K562 (cell line): ENCODE results near the gene SORT1. TPM values are rescaled to one million over a fixed set of nuclear protein-coding genes. Genes with fewer than 3 reads are reported as not detected.

Source experiments
- ATAC-seq: fragments of 200-7000 bp; cut with Tn5 transposase; 3 replicates; pipeline ENCODE4 v1.9.1; 2020; ENCODE audit warnings: moderate library complexity
- BruUV-seq: library from RNA; stranded (reverse); fragments of 400-500 nt; replicated peaks from 2 replicates; lab custom pipeline; 2021; lab: Mats Ljungman, UMichigan
- CTCF ChIA-PET: fragments of 300-600 bp; formaldehyde crosslinking; extraction: SDS; loops from one replicate; lab custom pipeline; 2021; ENCODE audit warnings: low intra/inter-chr PET ratio; lab: Yijun Ruan, JAX
- POLR2A ChIA-PET: fragments of 300-600, 350-650 bp; sonication (Branson Sonifier 250); formaldehyde crosslinking; extraction: SDS; loops from one replicate; lab custom pipeline; 2021; ENCODE audit warnings: antibody characterized with exemption, inconsistent platforms; lab: Yijun Ruan, JAX
- DNase-seq, 4 experiments: peaks; one replicate each; pipeline versions ENCODE4 v3.0.0 to v3.0.0-alpha.2; 2011 to 2018; ENCODE audit warnings: low spot score in 3 of 4, mixed read lengths in 3 of 4; ENCODE audit errors: extremely low read depth in 1 of 4
- FAIRE-seq: peaks from 2 replicates; lab custom pipeline; 2011; peaks lifted over from hg19 to GRCh38; lab: Jason Lieb, UNC
- H2AFZ ChIP-seq: 2 replicates; pipeline ENCODE4 v1.6.0; 2011; ENCODE audit warnings: low read depth, low read length, control low read depth, inconsistent platforms
- H3K27ac ChIP-seq: fragments of 200-600 bp; 3 replicates; pipeline ENCODE4 v1.8.0; 2011; ENCODE audit warnings: low read depth, mild to moderate bottlenecking, control low read depth, inconsistent platforms, low read length, moderate library complexity, mixed read lengths; ENCODE audit errors: extremely low read depth
- H3K27me3 ChIP-seq, 2 experiments: fragments of 300-600 bp in 1 of 2; 2 replicates in 1 of 2; 3 replicates in 1 of 2; pipeline versions ENCODE4 v1.6.0 to v1.8.0; 2011; ENCODE audit warnings: inconsistent platforms in 2 of 2, low read length in 2 of 2, mild to moderate bottlenecking in 1 of 2, mixed read lengths in 1 of 2, moderate library complexity in 1 of 2; ENCODE audit not compliant: control insufficient read depth in 2 of 2, insufficient read depth in 2 of 2
- H3K36me3 ChIP-seq: fragments of 300-600 bp; 3 replicates; pipeline ENCODE4 v1.8.0; 2011; ENCODE audit warnings: mild to moderate bottlenecking, low read length, inconsistent platforms; ENCODE audit not compliant: control insufficient read depth, insufficient read depth
- H3K4me1 ChIP-seq, 2 experiments: fragments of 200-600 bp in 1 of 2; replicated peaks in 1 of 2; 2 replicates in 1 of 2; 3 replicates in 1 of 2; pipeline versions ENCODE4 v1.5.1 to v1.8.0; 2011; ENCODE audit warnings: inconsistent platforms in 2 of 2, low read length in 2 of 2, mild to moderate bottlenecking in 1 of 2, mixed read lengths in 1 of 2, moderate library complexity in 1 of 2; ENCODE audit not compliant: control insufficient read depth in 2 of 2, insufficient read depth in 2 of 2
- H3K4me2 ChIP-seq: 2 replicates; pipeline ENCODE4 v1.6.1; 2011; ENCODE audit warnings: low read length, control low read depth, inconsistent platforms, mixed read lengths; ENCODE audit not compliant: insufficient read depth
- H3K4me3 ChIP-seq: fragments of 200-600 bp; sonication (generic), shearing (Covaris generic); 2 replicates; pipeline ENCODE4 v1.5.1; 2016; ENCODE audit warnings: control low read depth, inconsistent platforms
- H3K79me2 ChIP-seq: fragments of 200-600 bp; 3 replicates; pipeline ENCODE4 v1.8.0; 2011; ENCODE audit warnings: low read length, inconsistent platforms; ENCODE audit not compliant: control insufficient read depth, insufficient read depth
- H3K9ac ChIP-seq, 2 experiments: 2 replicates each; pipeline versions ENCODE4 v1.6.0 to v1.6.1; 2011; ENCODE audit warnings: low read depth in 2 of 2, low read length in 2 of 2, control low read depth in 1 of 2, inconsistent platforms in 1 of 2, mild to moderate bottlenecking in 1 of 2, mixed read lengths in 1 of 2; ENCODE audit not compliant: insufficient read depth in 1 of 2
- H3K9me1 ChIP-seq: one replicate; pipeline ENCODE4 v1.6.0; 2011; ENCODE audit warnings: inconsistent platforms, mild to moderate bottlenecking, low read length, moderate library complexity; ENCODE audit not compliant: control insufficient read depth, insufficient read depth
- H3K9me3 ChIP-seq: replicated peaks from 2 replicates; pipeline ENCODE4 v1.5.1; 2011; ENCODE audit warnings: low read depth, low read length, inconsistent platforms; ENCODE audit not compliant: control insufficient read depth, insufficient read depth
- H4K20me1 ChIP-seq: replicated peaks from 2 replicates; pipeline ENCODE4 v1.6.1; 2011; ENCODE audit warnings: low read length, inconsistent platforms, mixed read lengths; ENCODE audit not compliant: control insufficient read depth, insufficient read depth
- ARID2 ChIP-seq: fragments of 450-650 bp; IDR thresholded peaks from 2 replicates; pipeline ENCODE4 v1.6.1; 2017; ENCODE audit warnings: antibody characterized with exemption, mild to moderate bottlenecking
- CBFA2T2 ChIP-seq: fragments of 450-650 bp; conservative IDR thresholded peaks from 2 replicates; pipeline ENCODE4 v1.6.1; 2017; ENCODE audit warnings: mild to moderate bottlenecking
- FOSL1 ChIP-seq: fragments of 200-800 bp; sonication (Bioruptor generic); conservative IDR thresholded peaks from 2 replicates; pipeline ENCODE4 v1.6.1; 2016; ENCODE audit warnings: missing genetic modification characterization, missing compliant biosample characterization
- GTF2E2 ChIP-seq: fragments of 200-800 bp; sonication (Bioruptor generic); IDR thresholded peaks from 2 replicates; pipeline ENCODE4 v1.6.1; 2016; ENCODE audit warnings: missing genetic modification characterization, missing compliant biosample characterization
- HDAC3 ChIP-seq: fragments of 450-650 bp; IDR thresholded peaks from 2 replicates; pipeline ENCODE4 v1.6.1; 2018; ENCODE audit warnings: borderline replicate concordance, mild to moderate bottlenecking, moderate library complexity; ENCODE audit not compliant: partially characterized antibody
- HDAC6 ChIP-seq: IDR thresholded peaks from 2 replicates; pipeline ENCODE4 v1.6.1; 2012; ENCODE audit warnings: low read depth, mild to moderate bottlenecking, control low read depth, inconsistent platforms, low read length, moderate library complexity
- ILK ChIP-seq: fragments of 450-650 bp; IDR thresholded peaks from 2 replicates; pipeline ENCODE4 v1.6.1; 2016; ENCODE audit warnings: missing genetic modification characterization, low read depth, mild to moderate bottlenecking, missing compliant biosample characterization, moderate library complexity, borderline replicate concordance
- PHB2 ChIP-seq: fragments of 450-650 bp; IDR thresholded peaks from 2 replicates; pipeline ENCODE4 v1.6.1; 2017; ENCODE audit warnings: low read depth
- PYGO2 ChIP-seq: fragments of 450-650 bp; IDR thresholded peaks from 2 replicates; pipeline ENCODE4 v1.6.1; 2016; ENCODE audit warnings: mild to moderate bottlenecking, missing genetic modification characterization, moderate library complexity, missing compliant biosample characterization
- RHOXF2B ChIP-seq: fragments of 250-450 bp; sonication (Bioruptor Pico); conservative IDR thresholded peaks from 2 replicates; pipeline ENCODE4 v1.5.1; 2021
- TAF9B ChIP-seq: fragments of 450-650 bp; IDR thresholded peaks from 2 replicates; pipeline ENCODE4 v1.6.1; 2018; ENCODE audit warnings: mild to moderate bottlenecking; ENCODE audit not compliant: partially characterized antibody
- TCF3 ChIP-seq: sonication (generic); formaldehyde crosslinking; IDR thresholded peaks from 2 replicates; pipeline ENCODE4 v1.4.0; 2020; ENCODE audit warnings: mild to moderate bottlenecking, missing genetic modification reagents
- THRAP3 ChIP-seq: fragments of 450-650 bp; IDR thresholded peaks from 2 replicates; pipeline ENCODE4 v1.6.1; 2016; ENCODE audit warnings: mild to moderate bottlenecking, inconsistent platforms, borderline replicate concordance
- YY1 ChIP-seq, 3 experiments: IDR thresholded peaks; 2 replicates each; pipeline ENCODE4 v1.6.1; 2011; ENCODE audit warnings: low read length in 2 of 3, mild to moderate bottlenecking in 2 of 3, moderate library complexity in 2 of 3, borderline replicate concordance in 1 of 3, control low read depth in 1 of 3, low read depth in 1 of 3; ENCODE audit not compliant: insufficient read depth in 3 of 3, insufficient replicate concordance in 2 of 3, control insufficient read depth in 1 of 3, insufficient read length in 1 of 3; ENCODE audit errors: extremely low read depth in 1 of 3
- ZNF830 ChIP-seq: fragments of 250-450 bp; sonication (Bioruptor Pico); IDR thresholded peaks from 2 replicates; pipeline ENCODE4 v1.5.0; 2021; ENCODE audit warnings: mild to moderate bottlenecking
- WGBS: fragments of 100-300 bp; shearing (Covaris generic); methylation state at CpG from one replicate; pipeline ENCODE4 v1.1.6; 2016; ENCODE audit warnings: low coverage, mixed read lengths; ENCODE audit not compliant: insufficient coverage; ENCODE audit errors: missing lambda C conversion rate; 5-methylcytosine and 5-hydroxymethylcytosine counted together
- in situ Hi-C: fragments of 300-500 bp; cut with MboI; formaldehyde crosslinking; loops from 4 replicates; pipeline ENCODE4 v1.15.0; 2018; ENCODE audit warnings: inconsistent platforms, mixed read lengths
- intact Hi-C: fragments of 100-400 bp; cut with micrococcal nuclease; formaldehyde crosslinking; loops from 2 replicates; pipeline ENCODE4 v1.14.2; 2022
- polyA plus RNA-seq, 8 experiments: library from polyadenylated mRNA; depleted of rRNA in 4 of 8; stranded (reverse) in 5 of 8; unstranded in 3 of 8; fragments of >200 nt; fragmentation: Nextera tagmentation in 2 of 8; fragmentation: Illumina TruSeq in 1 of 8; extraction: Ambion mirVana in 2 of 8; extraction: Trizol in 1 of 8; gene quantifications; 2 replicates each; pipeline versions ENCODE4 v1.2.1 to v1.2.3, GENCODE V29; 2011 to 2014; ENCODE audit warnings: inconsistent platforms in 1 of 8, missing spikeins in 1 of 8
- total RNA-seq, 7 experiments: library from RNA; depleted of rRNA in 6 of 7; stranded (reverse); fragments of >200 nt in 6 of 7; fragmentation: Illumina TruSeq in 2 of 7; extraction: Trizol in 2 of 7; gene quantifications; 2 replicates each; pipeline versions ENCODE4 v1.2.1 to v1.2.3, GENCODE V29; 2011 to 2021; ENCODE audit warnings: low replicate concordance in 1 of 7
- TF ChIP-seq, protein P1 (sequence below): sonication (generic); formaldehyde crosslinking; IDR thresholded peaks from 2 replicates; pipeline ENCODE4 v1.5.0; 2020; ENCODE audit warnings: missing genetic modification reagents
- TF ChIP-seq, protein P2 (sequence below): sonication (generic); formaldehyde crosslinking; IDR thresholded peaks from 2 replicates; pipeline ENCODE4 v1.8.1; 2023; ENCODE audit warnings: mild to moderate bottlenecking, missing genetic modification reagents
- TF ChIP-seq, protein P3 (sequence below): fragments of 450-650 bp; IDR thresholded peaks from 2 replicates; pipeline ENCODE4 v1.6.1; 2018; ENCODE audit warnings: mild to moderate bottlenecking, low read depth; ENCODE audit not compliant: partially characterized antibody

The SORT1 gene
- total and polyA plus RNA-seq, 9 of the 15 experiments (the other 6 are each of a cell fraction or from before 2014, with no cell fraction given): 27.4 to 112 (median 65.0) TPM

DNA sequence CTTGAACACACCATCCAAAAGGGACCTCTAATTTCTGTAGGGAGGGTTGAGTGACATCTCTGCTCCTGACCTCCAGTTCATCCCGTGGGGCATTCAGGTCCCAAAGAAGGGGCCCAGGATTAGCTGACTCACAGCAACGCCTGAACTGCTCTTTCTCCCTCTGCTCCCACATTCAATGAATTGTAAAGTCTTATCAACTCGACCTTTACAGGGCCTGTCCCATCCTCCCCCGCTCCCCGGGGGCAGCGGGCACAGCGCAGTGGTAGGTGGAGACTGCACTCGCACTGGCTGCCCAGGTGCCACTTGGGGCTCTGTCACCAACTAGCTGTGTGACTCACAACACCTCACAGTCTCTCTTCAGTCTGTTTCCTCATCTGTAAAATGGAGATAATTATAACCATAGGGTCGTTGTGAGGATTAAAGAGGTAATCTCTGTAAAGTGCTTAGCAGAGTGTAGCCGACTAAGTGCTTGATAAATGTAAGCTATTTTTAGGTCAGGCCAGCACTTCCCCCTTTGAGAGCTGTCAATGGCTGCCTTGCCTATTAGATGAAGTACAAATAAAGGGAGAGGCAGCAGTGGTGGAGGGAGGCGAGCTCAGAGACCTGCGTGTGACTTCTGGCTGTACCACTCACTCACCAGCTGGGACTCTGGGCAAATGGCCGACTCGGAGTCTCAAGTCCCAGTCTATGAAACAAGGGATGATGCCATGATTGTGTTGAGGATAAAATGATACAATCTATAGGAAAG is 90.3 kb downstream of the SORT1 start:
- Histone ChIP-seq H3K36me3 (peaks cover 23% of the 10 kb centered on the region), H3K9ac (peak overlapping the region; percentile 22 to 70; a peak in 2 of 4 replicates), H2AFZ (no peak overlapping the region), H4K20me1 (peaks cover 16% of the 10 kb centered on the region), H3K27ac (peak overlapping the region; percentile 57), H3K9me3 (no peaks in the 10 kb centered on the region), H3K79me2 (no peaks in the 10 kb centered on the region), H3K27me3 (no peaks in the 10 kb centered on the region), H3K4me3 (no peak overlapping the region), H3K4me2 (peak overlapping the region; percentile 71), H3K9me1 (no peaks in the 10 kb centered on the region), H3K4me1 (peaks cover 18 to 36% of the 10 kb centered on the region in 2 experiments)
- no TSS peak for BruUV-seq
- DNase-seq (peak; percentile 78 to 87 (median 80)), FAIRE-seq (peak; percentile 74), ATAC-seq (peak; percentile 70)
- intact Hi-C loops: no loop called here
- WGBS: under 1% methylated on average over 14 of the region's 14 CpGs
- CTCF ChIA-PET: interaction anchor here (0.6 kb wide), 2 partner anchors 30 to 195 kb away, joined by 3 read pairs; a partner anchor contains a TSS
- in situ Hi-C loops: no loop called here
- POLR2A ChIA-PET: interaction anchor here (0.6 to 4.6 kb wide), 12 partner anchors 10 to 88 kb away, joined by 3 to 62 read pairs (median 4); partner anchors contain the start of gene PSRC1
- TF ChIP-seq PHB2 (0 out of 2 replicates have a peak, but pooled peaks have one; percentile 29), GTF2E2 (tag) (no peak), PYGO2 (tag) (no peak), YY1 (IDR thresholded peaks at IDR 0.05; ENCODE audit: borderline replicate concordance in 1 of 3, control insufficient read depth in 1 of 3, extremely low read depth in 1 of 3, insufficient read depth in 3 of 3, insufficient read length in 1 of 3, insufficient replicate concordance in 2 of 3, low read depth in 1 of 3, low read length in 2 of 3) (peak in 2 of 3 experiments; percentile 15 to 83), HDAC3 (peak; percentile 87), FOSL1 (tag) (peak; percentile 85), HDAC6 (no peak), TAF9B (no peak), THRAP3 (no peak), ARID2 (no peak), TCF3 (CRISPR knock-in tag) (peak; percentile 86), ILK (tag) (no peak), RHOXF2B (CRISPR knock-in tag) (no peak), CBFA2T2 (peak; percentile 83), ZNF830 (no peak)
- TF ChIP-seq, protein P1, sequence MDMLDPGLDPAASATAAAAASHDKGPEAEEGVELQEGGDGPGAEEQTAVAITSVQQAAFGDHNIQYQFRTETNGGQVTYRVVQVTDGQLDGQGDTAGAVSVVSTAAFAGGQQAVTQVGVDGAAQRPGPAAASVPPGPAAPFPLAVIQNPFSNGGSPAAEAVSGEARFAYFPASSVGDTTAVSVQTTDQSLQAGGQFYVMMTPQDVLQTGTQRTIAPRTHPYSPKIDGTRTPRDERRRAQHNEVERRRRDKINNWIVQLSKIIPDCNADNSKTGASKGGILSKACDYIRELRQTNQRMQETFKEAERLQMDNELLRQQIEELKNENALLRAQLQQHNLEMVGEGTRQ: no peak
- TF ChIP-seq, protein P2, sequence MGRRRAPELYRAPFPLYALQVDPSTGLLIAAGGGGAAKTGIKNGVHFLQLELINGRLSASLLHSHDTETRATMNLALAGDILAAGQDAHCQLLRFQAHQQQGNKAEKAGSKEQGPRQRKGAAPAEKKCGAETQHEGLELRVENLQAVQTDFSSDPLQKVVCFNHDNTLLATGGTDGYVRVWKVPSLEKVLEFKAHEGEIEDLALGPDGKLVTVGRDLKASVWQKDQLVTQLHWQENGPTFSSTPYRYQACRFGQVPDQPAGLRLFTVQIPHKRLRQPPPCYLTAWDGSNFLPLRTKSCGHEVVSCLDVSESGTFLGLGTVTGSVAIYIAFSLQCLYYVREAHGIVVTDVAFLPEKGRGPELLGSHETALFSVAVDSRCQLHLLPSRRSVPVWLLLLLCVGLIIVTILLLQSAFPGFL (CRISPR knock-in tag): no peak
- TF ChIP-seq, protein P3, sequence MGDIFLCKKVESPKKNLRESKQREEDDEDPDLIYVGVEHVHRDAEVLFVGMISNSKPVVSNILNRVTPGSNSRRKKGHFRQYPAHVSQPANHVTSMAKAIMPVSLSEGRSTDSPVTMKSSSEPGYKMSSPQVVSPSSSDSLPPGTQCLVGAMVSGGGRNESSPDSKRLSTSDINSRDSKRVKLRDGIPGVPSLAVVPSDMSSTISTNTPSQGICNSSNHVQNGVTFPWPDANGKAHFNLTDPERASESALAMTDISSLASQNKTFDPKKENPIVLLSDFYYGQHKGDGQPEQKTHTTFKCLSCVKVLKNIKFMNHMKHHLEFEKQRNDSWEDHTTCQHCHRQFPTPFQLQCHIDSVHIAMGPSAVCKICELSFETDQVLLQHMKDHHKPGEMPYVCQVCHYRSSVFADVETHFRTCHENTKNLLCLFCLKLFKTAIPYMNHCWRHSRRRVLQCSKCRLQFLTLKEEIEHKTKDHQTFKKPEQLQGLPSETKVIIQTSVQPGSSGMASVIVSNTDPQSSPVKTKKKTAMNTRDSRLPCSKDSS: no peak
